HCT116 (cell line): ENCODE data around the gene CDH23. TPM values are rescaled to one million over a fixed set of nuclear protein-coding genes. Genes with fewer than 3 reads are reported as not detected.

Experiments
- ATAC-seq: fragments of 200-7000 bp; cut with Tn5 transposase; 2 replicates; pipeline ENCODE4 v1.9.1; 2020; ENCODE audit warnings: mild to moderate bottlenecking, moderate library complexity
- BruUV-seq: library from RNA; stranded (reverse); fragments of 400-500 nt; replicated peaks from 2 replicates; lab custom pipeline; 2021; lab: Mats Ljungman, UMichigan
- CTCF ChIA-PET: fragments of 300-600 bp; sonication (Branson Sonifier 250); formaldehyde crosslinking; loops from one replicate; lab custom pipeline; 2021; ENCODE audit warnings: antibody characterized with exemption; lab: Charles Lee
- POLR2A ChIA-PET: fragments of 300-600, 350-600 bp; sonication (Branson Sonifier 250); formaldehyde crosslinking; loops from one replicate; lab custom pipeline; 2021; ENCODE audit warnings: antibody characterized with exemption; lab: Charles Lee
- RAD21 ChIA-PET, 2 experiments: fragments of 300-600 bp; sonication (Branson Sonifier 250); formaldehyde crosslinking; loops; one replicate each; lab custom pipeline; 2023; ENCODE audit warnings: low total read pairs in 2 of 2; ENCODE audit not compliant: uncharacterized antibody in 2 of 2, unreplicated experiment in 2 of 2, low non-redundant PET in 1 of 2; lab: Charles Lee
- DNase-seq: peaks from one replicate; pipeline ENCODE4 v3.0.0-alpha.2; 2010; ENCODE audit warnings: low read depth, low spot score
- H2AFZ ChIP-seq: fragments of 200-600 bp; shearing (Covaris generic), sonication (generic); 2 replicates; pipeline ENCODE4 v1.6.1; 2017; ENCODE audit warnings: low read depth, mixed run types, mixed read lengths, antibody characterized with exemption, low read length; ENCODE audit not compliant: poor library complexity, severe bottlenecking
- H3K27ac ChIP-seq: 2 replicates; pipeline ENCODE4 v1.5.1; 2012; ENCODE audit warnings: low read depth, low read length
- H3K27me3 ChIP-seq: fragments of 200-600 bp; sonication (generic); 2 replicates; pipeline ENCODE4 v1.6.1; 2016; ENCODE audit warnings: mixed run types, low read length, mixed read lengths; ENCODE audit not compliant: insufficient read depth
- H3K36me3 ChIP-seq, 2 experiments: fragments of 200-500 bp in 1 of 2; fragments of 200-600 bp in 1 of 2; sonication (Bioruptor generic) in 1 of 2; sonication (generic) in 1 of 2; 2 replicates each; pipeline versions ENCODE4 v1.5.1 to v1.6.1; 2014 to 2016; ENCODE audit warnings: low read length in 2 of 2, inconsistent platforms in 1 of 2, mixed read lengths in 1 of 2, mixed run types in 1 of 2; ENCODE audit not compliant: insufficient read depth in 2 of 2, control insufficient read depth in 1 of 2
- H3K4me1 ChIP-seq, 2 experiments: fragments of 200-600 bp in 1 of 2; sonication (generic) in 1 of 2; 2 replicates each; pipeline versions ENCODE4 v1.5.1 to v1.6.1; 2012 to 2017; ENCODE audit warnings: low read length in 2 of 2, inconsistent platforms in 1 of 2, mild to moderate bottlenecking in 1 of 2, mixed read lengths in 1 of 2, mixed run types in 1 of 2, moderate library complexity in 1 of 2; ENCODE audit not compliant: insufficient read depth in 2 of 2, control insufficient read depth in 1 of 2
- H3K4me2 ChIP-seq: fragments of 200-600 bp; sonication (generic); 2 replicates; pipeline ENCODE4 v1.6.1; 2017; ENCODE audit warnings: mixed run types, low read length, mixed read lengths
- H3K4me3 ChIP-seq, 2 experiments: fragments of 200-600 bp in 1 of 2; sonication (generic) in 1 of 2; replicated peaks in 1 of 2; 2 replicates each; pipeline ENCODE4 v1.5.1; 2011 to 2016; ENCODE audit warnings: low read length in 2 of 2, control low read depth in 1 of 2, low read depth in 1 of 2, mild to moderate bottlenecking in 1 of 2, mixed read lengths in 1 of 2, mixed run types in 1 of 2
- H3K79me2 ChIP-seq: fragments of 200-600 bp; sonication (generic); 2 replicates; pipeline ENCODE4 v1.6.1; 2017; ENCODE audit warnings: mild to moderate bottlenecking, mixed run types, low read length, moderate library complexity, mixed read lengths; ENCODE audit not compliant: insufficient read depth
- H3K9ac ChIP-seq: fragments of 200-600 bp; sonication (generic); 2 replicates; pipeline ENCODE4 v1.6.1; 2016; ENCODE audit warnings: low read length, mixed read lengths
- H3K9me2 ChIP-seq: fragments of 200-600 bp; sonication (generic), shearing (Covaris generic); 2 replicates; pipeline ENCODE4 v1.6.1; 2017; ENCODE audit warnings: mixed run types, mild to moderate bottlenecking, moderate library complexity; ENCODE audit not compliant: insufficient read depth
- H3K9me3 ChIP-seq, 2 experiments: fragments of 200-500 bp in 1 of 2; fragments of 200-600 bp in 1 of 2; sonication (Bioruptor generic) in 1 of 2; sonication (generic) in 1 of 2; 2 replicates each; pipeline ENCODE4 v1.6.1; 2014 to 2017; ENCODE audit warnings: low read length in 2 of 2, mixed read lengths in 2 of 2, inconsistent platforms in 1 of 2, low read depth in 1 of 2, mild to moderate bottlenecking in 1 of 2, mixed run types in 1 of 2, moderate library complexity in 1 of 2; ENCODE audit not compliant: control insufficient read depth in 1 of 2, insufficient read depth in 1 of 2
- H4K20me1 ChIP-seq: fragments of 200-600 bp; sonication (generic), shearing (Covaris generic); 2 replicates; pipeline ENCODE4 v1.6.1; 2017; ENCODE audit warnings: mixed run types, mild to moderate bottlenecking, moderate library complexity; ENCODE audit not compliant: insufficient read depth
- CBX3 ChIP-seq: IDR thresholded peaks from 2 replicates; pipeline ENCODE4 v1.6.1; 2012; ENCODE audit warnings: low read depth
- CEBPB ChIP-seq: IDR thresholded peaks from 2 replicates; pipeline ENCODE4 v1.6.1; 2012; ENCODE audit warnings: low read depth
- ELF1 ChIP-seq: IDR thresholded peaks from 2 replicates; pipeline ENCODE4 v1.6.1; 2012; ENCODE audit warnings: low read depth, borderline replicate concordance
- EZH2 ChIP-seq: fragments of 200-600 bp; sonication (generic); IDR thresholded peaks from 2 replicates; pipeline ENCODE4 v1.6.1; 2017; ENCODE audit warnings: antibody characterized with exemption, mixed run types
- EZH2phosphoT487 ChIP-seq: fragments of 200-600 bp; IDR thresholded peaks from 2 replicates; pipeline ENCODE4 v1.6.1; 2018; ENCODE audit warnings: antibody characterized with exemption, borderline replicate concordance
- FOSL1 ChIP-seq: IDR thresholded peaks from 2 replicates; pipeline ENCODE4 v1.6.1; 2012; ENCODE audit warnings: low read depth
- POLR2A ChIP-seq: IDR thresholded peaks from 2 replicates; pipeline ENCODE4 v1.7.0; 2011; ENCODE audit warnings: borderline replicate concordance; ENCODE audit not compliant: insufficient read depth, insufficient read length; ENCODE audit errors: extremely low read depth
- RAD21 ChIP-seq: IDR thresholded peaks from 2 replicates; pipeline ENCODE4 v1.6.1; 2012; ENCODE audit warnings: low read depth, mild to moderate bottlenecking
- REST ChIP-seq: IDR thresholded peaks from 2 replicates; pipeline ENCODE4 v1.6.1; 2012; ENCODE audit warnings: low read depth
- SIN3A ChIP-seq: IDR thresholded peaks from 2 replicates; pipeline ENCODE4 v1.6.1; 2012; ENCODE audit warnings: low read depth
- SP1 ChIP-seq: IDR thresholded peaks from 2 replicates; pipeline ENCODE4 v1.6.1; 2012; ENCODE audit warnings: low read depth
- TCF7L2 ChIP-seq: IDR thresholded peaks from 2 replicates; pipeline ENCODE4 v1.7.0; 2011; ENCODE audit warnings: borderline replicate concordance, inconsistent platforms; ENCODE audit not compliant: insufficient read depth, insufficient read length; ENCODE audit errors: extremely low read depth
- ZBTB33 ChIP-seq: IDR thresholded peaks from 2 replicates; pipeline ENCODE4 v1.6.1; 2011; ENCODE audit warnings: mild to moderate bottlenecking, low read length, moderate library complexity; ENCODE audit not compliant: insufficient replicate concordance; ENCODE audit errors: extremely low read depth
- ZFX ChIP-seq: fragments of 450-650 bp; IDR thresholded peaks from 2 replicates; pipeline ENCODE4 v1.6.1; 2017
- intact Hi-C: fragments of 100-400 bp; cut with micrococcal nuclease; formaldehyde crosslinking; loops from 2 replicates; pipeline ENCODE4 v1.10.0; 2022
- total RNA-seq: library from RNA; stranded (reverse); gene quantifications from one replicate; pipeline ENCODE4 v1.2.1, GENCODE V29; 2021; ENCODE audit not compliant: unreplicated experiment

The CDH23 gene
- total RNA-seq, 1 experiment from 2014 or later = not detected

GRCh38 chr10:71582506-71583475 is 186.1 kb downstream of the CDH23 start:
- ChIA-PET POLR2A (no interaction called here), RAD21 (no interaction called here), CTCF (interaction anchor here (2.0 kb wide), 1 partner anchor 14 kb away, joined by 5 read pairs; no protein-coding TSS in a partner anchor)
- peaks cover 24% of the 10 kb centered on the region for H3K27me3 ChIP-seq
- no peaks in the 10 kb centered on the region for H3K9me3 ChIP-seq
- H3K79me2 ChIP-seq = no peaks in the 10 kb centered on the region
- H3K27ac ChIP-seq = no peak overlapping the region
- no peak overlapping the region for H3K4me2 ChIP-seq
- TF ChIP-seq SP1 = no peak
- TF ChIP-seq ZFX = no peak
- no peak for TF ChIP-seq RAD21
- TF ChIP-seq POLR2A = no peak
- H2AFZ ChIP-seq = no peak overlapping the region
- DNase-seq = no peak
- no peaks in the 10 kb centered on the region for H3K4me1 ChIP-seq
- H3K9me2 ChIP-seq = no peaks in the 10 kb centered on the region
- no peak for ATAC-seq
- no peaks in the 10 kb centered on the region for H3K36me3 ChIP-seq
- BruUV-seq = no TSS peak
- no peaks in the 10 kb centered on the region for H4K20me1 ChIP-seq
- intact Hi-C loops = loop anchor here (10.0 kb wide), 1 partner anchor 212 kb away; no protein-coding TSS in a partner anchor
- no peak overlapping the region for H3K9ac ChIP-seq
- no peak overlapping the region for H3K4me3 ChIP-seq

- no TSS peak for BruUV-seq
- ChIA-PET CTCF (interaction anchor here (2.0 kb wide), 1 partner anchor 15 kb away, joined by 5 read pairs; no protein-coding TSS in a partner anchor), RAD21 (no interaction called here), POLR2A (no interaction called here)
- H3K4me2 ChIP-seq = no peak overlapping the region
- no peaks in the 10 kb centered on the region for H3K9me3 ChIP-seq
- H4K20me1 ChIP-seq = no peaks in the 10 kb centered on the region
- H3K9ac ChIP-seq = no peak overlapping the region
- no peak overlapping the region for H3K27ac ChIP-seq
- H3K36me3 ChIP-seq = no peaks in the 10 kb centered on the region
- no peaks in the 10 kb centered on the region for H3K79me2 ChIP-seq
- no peaks in the 10 kb centered on the region for H3K9me2 ChIP-seq
- no peak overlapping the region for H2AFZ ChIP-seq
- DNase-seq (no peak), ATAC-seq (no peak)
- intact Hi-C loops = loop anchor here (10.0 kb wide), 1 partner anchor 210 kb away; no protein-coding TSS in a partner anchor
- no peaks in the 10 kb centered on the region for H3K4me1 ChIP-seq
- no peak overlapping the region for H3K4me3 ChIP-seq
- peaks cover 27% of the 10 kb centered on the region for H3K27me3 ChIP-seq
- no peak for TF ChIP-seq CBX3
- no peak for TF ChIP-seq CEBPB
- no peak for TF ChIP-seq ZBTB33
- TF ChIP-seq EZH2phosphoT487 = no peak
- no peak for TF ChIP-seq ZFX
- no peak for TF ChIP-seq TCF7L2
- TF ChIP-seq ELF1 = no peak
- TF ChIP-seq SIN3A = no peak
- TF ChIP-seq FOSL1 = no peak
- TF ChIP-seq REST = no peak
- TF ChIP-seq EZH2 = no peak
Observed at GRCh38 chr10:71584461-71584860, 187.7 kb downstream of the CDH23 start.
